Activated T-helper 1 cell treated with anti-CD3 and anti-CD28 coated beads, Interleukin-12 subunit alpha, Interleukin-12 subunit beta, Interleukin-2, Interleukin-4 antibody, amounts not matched to agents 30 ng/mL and 10 ng/mL and 1 ng/mL, durations not matched to agents 14 hours and 24 hours and 36 hours (primary cell): ENCODE measurements around the gene INSR. TPM values are rescaled to one million over a fixed set of nuclear protein-coding genes. Genes with fewer than 3 reads are reported as not detected.
A peak's percentile ranks its signal among the peaks of the same experiment; 100 is the strongest.
"Not testable (repeated sequence)": the region's sequence is repeated elsewhere in the genome, so short reads cannot be mapped to it uniquely, and the experiment has no call there.

Source experiments
- DNase-seq: peaks from one replicate; pipeline ENCODE4 v3.0.0; 2021; ENCODE audit warnings: low spot score
- H3K27ac Mint-ChIP-seq: one replicate; pipeline ENCODE4 v1.8.0; 2021; ENCODE audit warnings: mild to moderate bottlenecking, mixed read lengths
- H3K27me3 Mint-ChIP-seq: one replicate; pipeline ENCODE4 v1.8.0; 2022; ENCODE audit warnings: mild to moderate bottlenecking, moderate library complexity, mixed read lengths; ENCODE audit not compliant: insufficient read depth
- H3K36me3 Mint-ChIP-seq: one replicate; pipeline ENCODE4 v1.8.0; 2021; ENCODE audit warnings: low read depth, mixed read lengths
- H3K4me1 Mint-ChIP-seq: one replicate; pipeline ENCODE4 v1.8.0; 2021; ENCODE audit warnings: low read depth, mixed read lengths
- H3K4me3 Mint-ChIP-seq: one replicate; pipeline ENCODE4 v1.8.0; 2021; ENCODE audit warnings: mild to moderate bottlenecking, moderate library complexity, mixed read lengths
- H3K9me3 Mint-ChIP-seq: one replicate; pipeline ENCODE4 v1.8.0; 2021; ENCODE audit warnings: mixed read lengths
- intact Hi-C: fragments of 100-400 bp; cut with micrococcal nuclease; formaldehyde crosslinking; loops from one replicate; pipeline ENCODE4 v1.15.1; 2024
- total RNA-seq: library from RNA; stranded (reverse); gene quantifications from 2 replicates; pipeline ENCODE4 v1.2.3, GENCODE V29; 2022

The INSR gene
- total RNA-seq, 1 donor from 2014 or later = 1.5 TPM

GRCh38 chr19:7088999-7089398 is 205.2 kb downstream of the INSR start:
- Mint-ChIP-seq H3K4me1 (no peaks in the 10 kb centered on the region), H3K36me3 (peaks cover 18% of the 10 kb centered on the region), H3K27ac (no peak overlapping the region), H3K9me3 (peaks cover 52% of the 10 kb centered on the region), H3K4me3 (no peak overlapping the region), H3K27me3 (no peaks in the 10 kb centered on the region)
- no peak for DNase-seq
- intact Hi-C loops = no loop called here

DNA sequence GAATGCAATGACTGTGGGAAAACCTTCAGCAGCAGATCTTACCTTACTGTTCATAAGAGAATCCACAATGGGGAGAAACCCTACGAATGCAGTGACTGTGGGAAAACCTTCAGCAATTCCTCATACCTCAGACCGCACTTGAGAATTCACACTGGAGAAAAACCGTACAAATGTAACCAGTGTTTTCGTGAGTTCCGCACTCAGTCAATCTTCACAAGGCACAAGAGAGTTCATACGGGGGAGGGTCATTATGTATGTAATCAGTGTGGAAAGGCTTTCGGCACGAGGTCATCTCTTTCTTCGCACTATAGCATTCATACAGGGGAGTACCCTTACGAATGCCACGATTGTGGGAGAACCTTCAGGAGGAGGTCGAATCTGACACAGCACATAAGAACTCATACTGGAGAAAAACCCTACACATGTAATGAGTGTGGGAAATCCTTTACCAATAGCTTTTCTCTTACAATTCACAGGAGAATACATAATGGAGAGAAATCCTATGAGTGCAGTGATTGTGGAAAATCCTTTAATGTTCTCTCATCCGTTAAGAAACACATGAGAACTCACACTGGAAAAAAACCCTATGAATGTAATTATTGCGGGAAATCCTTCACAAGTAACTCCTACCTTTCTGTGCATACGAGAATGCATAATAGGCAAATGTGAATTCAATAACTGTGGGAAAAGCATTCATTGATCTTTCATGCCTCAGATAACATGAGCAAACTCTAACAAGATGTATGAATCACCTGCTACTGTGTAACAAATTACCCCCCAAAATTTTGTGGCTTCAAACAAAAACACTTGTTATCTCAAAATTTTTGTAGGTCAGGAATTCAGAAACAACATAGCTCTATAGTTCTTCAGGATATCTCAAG is 210.9 kb downstream of the INSR start:
- Mint-ChIP-seq H3K36me3 (peaks cover 68% of the 10 kb centered on the region), H3K4me3 (no peak overlapping the region), H3K4me1 (no peaks in the 10 kb centered on the region), H3K27me3 (no peaks in the 10 kb centered on the region), H3K9me3 (peaks cover 59% of the 10 kb centered on the region), H3K27ac (no peak overlapping the region)
- intact Hi-C loops = loop anchor here (2.0 kb wide), 1 partner anchor 15 kb away; no protein-coding TSS in a partner anchor
- DNase-seq = no peak

DNA sequence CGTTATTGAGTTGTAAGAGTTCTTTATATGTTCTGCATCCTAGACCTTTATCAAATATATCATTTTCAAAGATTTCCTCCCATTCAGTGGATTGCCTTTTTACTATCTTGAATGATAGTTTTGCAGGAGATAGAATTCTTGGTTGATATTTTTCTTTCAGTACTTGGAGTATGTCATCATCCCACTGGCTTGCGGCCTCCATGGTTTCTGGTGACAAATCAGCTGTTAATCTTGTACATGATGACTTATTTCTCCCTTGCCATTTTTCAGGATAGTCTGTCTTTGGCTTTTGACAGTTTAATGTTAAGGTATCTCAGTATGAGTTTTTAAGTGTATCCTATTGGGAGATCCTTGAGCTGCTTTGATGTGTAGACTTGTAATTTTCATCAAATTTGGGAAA is 216.2 kb downstream of the INSR start:
- no peak for DNase-seq
- intact Hi-C loops = no loop called here
- Mint-ChIP-seq H3K27me3 (no peaks in the 10 kb centered on the region), H3K4me1 (no peaks in the 10 kb centered on the region), H3K4me3 (no peak overlapping the region), H3K9me3 (peaks cover 53% of the 10 kb centered on the region), H3K27ac (no peak overlapping the region), H3K36me3 (peaks cover 89% of the 10 kb centered on the region)

GRCh38 chr19:7076151-7076550 is 218.1 kb downstream of the INSR start:
- Mint-ChIP-seq H3K4me1 (peaks cover 6% of the 10 kb centered on the region), H3K27me3 (no peaks in the 10 kb centered on the region), H3K9me3 (peaks cover 46% of the 10 kb centered on the region), H3K36me3 (peaks cover 83% of the 10 kb centered on the region), H3K4me3 (no peak overlapping the region), H3K27ac (no peak overlapping the region)
- intact Hi-C loops = no loop called here
- no peak for DNase-seq

DNA sequence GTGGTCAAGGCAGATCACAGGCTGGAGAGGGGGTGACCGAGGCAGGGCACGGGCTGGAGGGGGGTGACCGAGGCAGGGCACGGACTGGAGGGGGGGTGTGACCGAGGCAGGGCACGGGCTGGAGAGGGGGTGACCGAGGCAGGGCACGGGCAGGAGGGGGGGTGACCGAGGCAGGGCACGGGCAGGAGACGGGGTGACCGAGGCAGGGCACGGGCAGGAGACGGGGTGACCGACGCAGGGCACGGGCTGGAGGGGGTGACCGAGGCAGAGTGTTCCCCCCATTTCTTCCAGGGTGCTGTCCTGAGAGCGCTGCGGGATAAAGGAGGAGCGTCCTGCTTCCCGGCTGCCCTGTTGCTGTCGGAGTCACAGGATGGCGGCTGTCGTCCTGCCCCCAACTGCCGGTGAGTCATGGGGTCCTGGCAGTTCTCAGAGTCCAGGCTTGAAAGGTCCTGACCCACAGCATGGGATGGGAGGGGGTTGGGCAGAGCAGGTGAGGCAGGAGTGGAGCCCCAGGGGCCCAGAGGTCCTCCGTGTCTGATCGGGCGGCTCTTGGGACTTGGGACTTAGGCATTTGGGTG is 219.4 kb downstream of the INSR start:
- H3K27ac Mint-ChIP-seq = no peak overlapping the region
- intact Hi-C loops = no loop called here
- peaks cover 82% of the 10 kb centered on the region for H3K36me3 Mint-ChIP-seq
- H3K9me3 Mint-ChIP-seq = peaks cover 34% of the 10 kb centered on the region
- no peak overlapping the region for H3K4me3 Mint-ChIP-seq
- H3K4me1 Mint-ChIP-seq = peaks cover 6% of the 10 kb centered on the region
- H3K27me3 Mint-ChIP-seq = no peaks in the 10 kb centered on the region
- no peak for DNase-seq

- no peak for DNase-seq
- peaks cover 63% of the 10 kb centered on the region for H3K36me3 Mint-ChIP-seq
- H3K27ac Mint-ChIP-seq = peak overlapping the region; percentile 55
- intact Hi-C loops = no loop called here
- H3K4me1 Mint-ChIP-seq = peaks cover 12% of the 10 kb centered on the region
- H3K4me3 Mint-ChIP-seq = peak overlapping the region; percentile 69
- H3K9me3 Mint-ChIP-seq = peaks cover 15% of the 10 kb centered on the region
- no peaks in the 10 kb centered on the region for H3K27me3 Mint-ChIP-seq
Measured at GRCh38 chr19:7072541-7072940, 221.7 kb downstream of the INSR start.

DNA sequence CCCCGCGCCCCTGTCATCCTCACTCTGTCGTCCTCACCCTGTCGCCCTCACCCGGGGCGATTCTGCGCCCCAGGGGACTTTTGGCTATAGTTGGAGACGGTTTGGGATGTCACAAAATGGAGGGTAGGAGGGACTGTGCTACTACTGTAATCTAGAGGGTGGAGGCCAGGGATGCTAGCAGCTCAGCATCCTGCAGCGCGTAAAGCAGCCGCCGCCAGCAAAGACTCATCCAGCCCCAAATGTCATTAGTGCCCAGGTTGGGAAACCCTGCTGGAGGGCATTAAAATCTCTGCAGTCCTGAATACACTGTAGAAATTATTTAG is 224.3 kb downstream of the INSR start:
- peaks cover 12% of the 10 kb centered on the region for H3K4me1 Mint-ChIP-seq
- H3K4me3 Mint-ChIP-seq = peak overlapping the region; percentile 96
- DNase-seq = no peak
- peaks cover 7% of the 10 kb centered on the region for H3K9me3 Mint-ChIP-seq
- intact Hi-C loops = loop anchor here (1.0 kb wide), 1 partner anchor 29 kb away; no protein-coding TSS in a partner anchor
- peaks cover 38% of the 10 kb centered on the region for H3K36me3 Mint-ChIP-seq
- H3K27ac Mint-ChIP-seq = peak overlapping the region; percentile 94
- no peaks in the 10 kb centered on the region for H3K27me3 Mint-ChIP-seq

- peak; percentile 97 for DNase-seq
- Mint-ChIP-seq H3K4me3 (peak within 1 kb of the TSS; percentile 96), H3K36me3 (peaks cover 35% of the 10 kb centered on the region), H3K27ac (peak within 1 kb of the TSS; percentile 94), H3K4me1 (peaks cover 12% of the 10 kb centered on the region), H3K27me3 (no peaks in the 10 kb centered on the region), H3K9me3 (peaks cover 7% of the 10 kb centered on the region)
- intact Hi-C loops = loop anchor here (1.0 kb wide), 1 partner anchor 30 kb away; no protein-coding TSS in a partner anchor
Measured at GRCh38 chr19:7069042-7069903, 224.9 kb downstream of the INSR start, which contains the start of gene ZNF557. TSS of gene ZNF557 (plus strand) at chr19:7069703. CDS start at chr19:7075075, 5,372 bp downstream.

- peaks cover 29% of the 10 kb centered on the region for H3K36me3 Mint-ChIP-seq
- H3K9me3 Mint-ChIP-seq = peaks cover 7% of the 10 kb centered on the region
- intact Hi-C loops = no loop called here
- H3K4me3 Mint-ChIP-seq = peak overlapping the region; percentile 96
- DNase-seq = no peak
- no peaks in the 10 kb centered on the region for H3K27me3 Mint-ChIP-seq
- H3K4me1 Mint-ChIP-seq = peaks cover 12% of the 10 kb centered on the region
- H3K27ac Mint-ChIP-seq = peak overlapping the region; percentile 94
Measured at GRCh38 chr19:7068599-7068998, 225.6 kb downstream of the INSR start.

- peaks cover 24% of the 10 kb centered on the region for H3K36me3 Mint-ChIP-seq
- H3K27ac Mint-ChIP-seq = no peak overlapping the region
- no peak for DNase-seq
- H3K4me1 Mint-ChIP-seq = peaks cover 12% of the 10 kb centered on the region
- peaks cover 5% of the 10 kb centered on the region for H3K9me3 Mint-ChIP-seq
- no peaks in the 10 kb centered on the region for H3K27me3 Mint-ChIP-seq
- intact Hi-C loops = no loop called here
- H3K4me3 Mint-ChIP-seq = no peak overlapping the region
Measured at GRCh38 chr19:7067716-7068115, 226.5 kb downstream of the INSR start.

DNA sequence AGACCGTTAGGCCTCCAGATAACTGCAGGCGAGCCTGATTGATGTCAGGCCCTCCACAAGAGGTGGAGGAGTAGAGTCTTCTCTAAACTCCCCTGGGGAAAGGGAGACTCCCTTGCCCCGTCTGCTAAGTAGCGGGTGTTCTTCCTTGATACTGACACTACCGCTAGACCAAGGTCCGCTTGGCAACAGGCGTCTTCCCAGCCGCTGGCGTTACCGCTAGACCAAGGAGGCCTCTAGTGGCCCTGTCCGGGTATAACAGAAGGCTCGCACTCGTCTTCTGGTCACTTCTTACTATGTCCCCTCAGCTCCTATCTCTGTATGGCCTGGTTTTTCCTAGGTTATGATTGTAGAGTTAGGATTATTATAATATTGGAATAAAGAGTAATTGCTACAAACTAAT is 227.1 kb downstream of the INSR start:
- H3K9me3 Mint-ChIP-seq, H3K27me3 Mint-ChIP-seq, H3K4me1 Mint-ChIP-seq, H3K4me3 Mint-ChIP-seq, H3K27ac Mint-ChIP-seq, intact Hi-C loops, DNase-seq: not testable (repeated sequence)
- H3K36me3 Mint-ChIP-seq = peaks cover 19% of the 10 kb centered on the region

DNA sequence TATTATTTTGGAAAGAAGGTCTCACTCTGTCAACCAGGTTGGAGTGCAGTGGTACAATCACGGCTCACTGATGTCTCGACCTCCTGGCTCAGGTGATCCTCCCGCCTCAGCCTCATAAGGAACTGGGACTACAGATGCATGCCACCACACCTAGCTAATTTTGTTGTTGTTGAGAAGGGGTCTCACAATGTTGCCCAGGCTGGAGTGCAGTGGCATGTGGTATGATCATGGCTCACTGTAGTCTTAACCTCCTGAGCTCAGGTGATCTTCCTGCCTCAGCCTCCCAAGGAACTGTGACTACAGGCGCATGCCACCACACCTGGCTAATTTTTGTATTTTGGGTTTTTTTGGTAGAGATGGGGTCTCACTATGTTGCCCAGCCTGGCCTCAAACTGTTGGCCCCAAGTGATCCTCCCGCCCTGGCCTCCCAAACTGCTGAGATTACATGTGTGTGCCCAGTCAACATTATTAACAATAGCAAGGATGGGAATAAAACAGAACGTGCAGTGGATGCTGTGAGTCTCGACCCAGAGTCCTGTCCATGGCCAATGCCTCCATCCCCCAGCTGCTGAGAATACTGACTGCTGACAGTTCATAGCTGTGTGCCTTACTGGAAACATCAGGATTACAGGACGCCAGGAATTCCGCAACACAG is 230.3 kb downstream of the INSR start:
- Mint-ChIP-seq H3K27ac (no peak overlapping the region), H3K4me3 (no peak overlapping the region), H3K36me3 (no peaks in the 10 kb centered on the region), H3K27me3 (no peaks in the 10 kb centered on the region), H3K4me1 (peaks cover 2% of the 10 kb centered on the region), H3K9me3 (no peaks in the 10 kb centered on the region)
- intact Hi-C loops = no loop called here
- no peak for DNase-seq
